ENCODE data around the gene CITED2.
"Not testable (repeated sequence)": the region's sequence is repeated elsewhere in the genome, so short reads cannot be mapped to it uniquely, and the experiment has no call there.

CITED2 gene, protein sequence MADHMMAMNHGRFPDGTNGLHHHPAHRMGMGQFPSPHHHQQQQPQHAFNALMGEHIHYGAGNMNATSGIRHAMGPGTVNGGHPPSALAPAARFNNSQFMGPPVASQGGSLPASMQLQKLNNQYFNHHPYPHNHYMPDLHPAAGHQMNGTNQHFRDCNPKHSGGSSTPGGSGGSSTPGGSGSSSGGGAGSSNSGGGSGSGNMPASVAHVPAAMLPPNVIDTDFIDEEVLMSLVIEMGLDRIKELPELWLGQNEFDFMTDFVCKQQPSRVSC

DNA sequence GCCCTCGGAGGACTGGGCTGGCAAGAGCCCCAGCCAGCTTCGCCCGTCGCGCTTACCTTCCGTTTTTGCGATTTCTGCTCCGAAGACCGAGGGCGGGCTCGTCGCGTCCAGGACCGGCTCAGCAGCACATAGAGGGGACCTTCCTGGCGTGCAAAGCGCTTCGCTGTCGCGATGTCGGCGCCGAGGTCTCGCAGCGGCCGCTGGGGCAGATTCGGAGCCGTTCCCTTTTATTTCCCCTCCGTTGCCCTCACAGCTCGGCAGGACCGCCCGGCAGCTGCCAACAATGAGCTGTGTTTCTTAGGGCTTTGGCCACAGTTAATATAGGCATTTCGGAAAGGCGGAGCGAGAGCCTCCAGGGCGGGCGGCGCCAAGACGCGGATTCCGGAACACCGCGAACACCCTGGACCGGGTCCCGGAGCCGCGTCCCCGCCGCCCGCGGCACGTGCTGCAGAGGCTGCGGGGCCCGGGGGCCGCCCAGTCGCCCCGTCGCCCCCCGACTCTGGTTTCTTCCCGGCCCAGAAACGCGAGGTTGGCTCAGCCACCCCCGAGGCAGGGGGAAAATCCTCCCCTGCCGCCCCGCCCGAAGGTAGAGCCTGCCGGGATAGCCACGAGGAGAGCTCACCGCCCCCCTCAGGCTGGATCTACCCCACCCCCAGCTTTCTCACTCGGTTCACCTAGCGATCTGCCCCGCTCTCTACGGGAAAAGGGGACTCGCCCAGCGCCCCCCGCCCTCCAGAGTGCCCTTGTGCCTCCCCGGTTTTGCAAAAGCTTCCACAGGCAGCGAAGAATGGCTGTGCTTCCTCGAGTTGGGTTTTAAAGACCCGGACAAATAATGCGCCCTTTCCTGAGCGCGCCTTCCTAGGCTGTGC lies at the start of gene CITED2:
Gene CITED2 (minus strand): TSS at position 292 of the 869 bp plus-strand sequence. CDS start 704 bp downstream, outside the sequence.
- DNase-seq: peak; percentile 58

DNA sequence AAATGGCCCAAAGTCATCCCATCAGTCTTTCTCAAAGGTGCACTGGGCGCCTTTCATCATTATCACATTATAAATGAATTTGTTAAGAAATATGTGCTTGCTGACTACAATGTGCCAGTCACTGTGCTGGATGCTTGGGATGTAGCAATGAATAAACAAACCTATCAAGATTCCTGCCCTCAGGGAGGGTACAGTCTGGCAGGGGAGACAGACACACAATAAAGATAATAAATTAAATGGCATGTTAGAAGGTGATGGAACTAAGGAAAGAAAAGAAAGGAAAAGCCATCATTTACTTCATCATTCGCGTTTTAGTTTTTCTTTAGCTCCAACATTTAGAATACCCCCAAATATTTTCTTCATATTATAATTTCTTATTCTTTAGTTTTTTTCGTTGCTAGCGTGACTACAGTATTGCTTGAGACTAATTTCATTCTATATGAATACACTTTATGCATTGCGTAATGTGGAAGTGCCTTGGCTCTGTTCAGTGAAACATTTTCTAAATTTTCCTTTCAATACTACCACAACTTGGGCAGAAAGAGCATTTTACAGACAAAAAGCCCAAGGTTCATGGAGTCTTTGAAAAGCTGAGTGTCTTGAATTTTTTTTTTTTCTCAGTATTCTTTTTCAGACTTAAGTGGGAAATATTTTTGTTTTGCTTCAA lies 48.7 kb upstream of the CITED2 start:
- DNase-seq: no peak

DNA sequence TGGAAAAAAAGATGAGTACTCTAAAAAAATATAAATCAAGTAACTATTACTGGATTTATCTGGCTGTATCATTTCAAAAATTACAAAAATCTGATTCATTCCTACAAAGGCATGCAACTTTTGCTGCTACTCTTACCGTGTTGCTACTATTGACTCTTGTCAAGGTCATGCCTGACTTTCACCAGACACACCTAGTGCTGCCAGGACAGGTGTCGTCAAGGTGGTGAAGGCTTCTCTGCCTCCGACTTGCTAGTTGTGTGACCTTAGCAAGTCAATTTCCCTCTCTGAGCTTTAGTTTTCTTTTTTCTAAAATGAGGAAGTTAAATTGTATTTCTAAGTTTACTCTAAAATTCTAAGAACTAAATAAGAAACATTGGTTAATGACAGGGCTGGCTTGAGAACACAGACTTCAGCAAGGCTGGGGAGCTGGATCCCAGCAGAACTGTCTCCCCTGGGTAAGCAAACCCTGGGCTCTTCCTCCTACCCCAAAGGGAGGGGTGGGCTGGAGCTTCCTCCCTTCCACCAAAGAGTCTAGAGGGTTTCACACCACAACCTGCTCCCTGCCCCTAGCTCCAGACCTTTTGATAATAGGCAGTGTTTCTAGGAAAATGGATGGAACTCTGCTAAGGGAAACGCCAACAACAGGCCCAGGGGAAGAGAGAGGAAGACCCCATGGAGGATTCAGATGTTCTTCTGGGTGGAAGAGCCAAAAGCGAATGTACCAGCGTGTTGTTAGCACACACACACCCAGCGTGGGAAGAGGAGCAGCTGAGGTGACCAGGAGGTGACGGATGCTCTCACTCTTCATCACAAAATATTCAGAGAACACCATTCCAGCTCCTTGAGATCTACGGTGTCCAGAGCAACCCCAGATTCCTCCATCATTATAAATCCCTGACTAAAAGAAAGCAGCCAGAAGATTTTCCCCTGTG lies 47.9 kb upstream of the CITED2 start:
- no peak for DNase-seq

DNA sequence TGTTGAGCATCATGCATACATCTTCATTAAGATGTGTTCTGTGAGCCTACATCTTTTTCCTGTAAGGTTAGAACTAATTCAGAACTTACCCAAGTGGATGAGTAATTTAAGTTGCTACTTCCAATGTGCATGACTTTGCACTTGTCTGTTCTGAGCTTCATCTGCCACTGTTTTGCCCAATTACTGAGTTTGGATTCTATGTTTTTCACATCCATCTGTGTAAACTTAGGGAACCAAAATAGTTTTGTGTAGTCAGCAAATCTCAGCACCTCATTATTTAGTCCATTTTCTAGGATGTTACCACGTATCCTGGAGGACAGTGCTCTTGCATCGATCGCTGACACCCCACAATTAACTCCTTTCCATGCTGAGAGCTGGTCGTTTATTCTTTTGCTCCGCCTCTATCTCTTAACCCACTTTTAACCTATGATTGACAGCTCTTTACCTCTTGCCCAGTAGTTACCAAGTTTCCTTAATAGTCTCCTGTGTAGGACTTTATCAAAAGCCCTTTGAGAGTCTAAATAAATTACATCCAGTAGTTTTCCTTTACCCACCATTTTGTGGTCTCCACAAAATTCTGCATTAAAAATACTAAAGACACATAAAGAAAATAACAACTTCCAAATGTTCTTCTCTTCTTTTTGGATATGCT lies 44.2 kb upstream of the CITED2 start:
- DNase-seq: no peak

DNA sequence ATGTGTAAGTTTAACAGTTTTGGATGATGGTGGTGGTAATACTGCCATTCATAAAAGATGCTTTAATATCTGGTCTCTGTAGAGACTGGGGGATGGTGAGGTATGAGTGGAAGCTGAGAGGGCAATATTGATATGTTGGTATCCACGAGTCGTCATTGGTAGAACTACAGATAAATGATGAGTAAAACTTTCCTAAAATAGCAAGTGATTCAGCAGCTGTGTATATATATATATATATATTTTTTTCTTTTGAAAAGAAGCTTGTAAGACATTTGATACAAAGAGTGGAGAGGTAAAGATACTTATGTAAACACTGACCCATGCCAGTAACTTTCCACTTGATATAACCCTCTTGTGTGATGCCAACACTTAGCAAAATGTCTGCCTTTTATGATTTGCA lies 41.7 kb upstream of the CITED2 start:
- no peak for DNase-seq

DNA sequence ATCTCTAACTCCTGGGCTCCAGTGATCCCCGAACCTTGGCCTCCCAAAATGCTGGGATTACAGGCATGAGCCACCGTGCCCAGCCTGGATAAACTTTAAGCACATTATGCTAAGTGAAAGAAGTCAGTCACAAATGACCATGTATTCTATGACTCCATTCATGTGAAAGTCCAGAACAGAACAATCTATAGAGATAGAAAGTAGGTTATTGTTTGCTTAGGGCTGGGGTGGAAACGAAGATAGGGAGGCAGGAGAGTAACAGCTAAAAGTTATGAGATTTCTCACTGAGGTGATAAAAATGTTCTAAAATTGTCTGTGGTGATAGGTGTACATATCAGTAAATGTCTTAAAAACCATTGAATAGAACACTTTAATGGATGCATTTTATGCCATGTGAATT lies 40.9 kb upstream of the CITED2 start:
- DNase-seq: no peak

DNA sequence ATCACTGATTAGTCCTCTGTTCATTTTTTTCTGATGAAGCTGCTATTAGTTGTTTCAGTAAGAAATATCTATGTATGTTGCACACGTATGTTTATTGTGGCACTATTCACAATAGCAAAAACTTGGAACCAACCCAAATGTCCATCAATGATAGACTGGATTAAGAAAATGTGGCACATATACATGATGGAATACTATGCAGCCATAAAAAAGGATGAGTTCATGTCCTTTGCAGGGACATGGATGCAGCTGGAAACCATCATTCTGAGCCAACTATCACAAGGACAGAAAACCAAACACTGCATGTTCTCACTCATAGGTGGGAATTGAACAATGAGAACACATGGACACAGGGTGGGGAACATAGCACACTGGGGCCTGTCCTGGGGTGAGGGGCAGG lies 37.7 kb upstream of the CITED2 start:
- not testable (repeated sequence) for DNase-seq

DNA sequence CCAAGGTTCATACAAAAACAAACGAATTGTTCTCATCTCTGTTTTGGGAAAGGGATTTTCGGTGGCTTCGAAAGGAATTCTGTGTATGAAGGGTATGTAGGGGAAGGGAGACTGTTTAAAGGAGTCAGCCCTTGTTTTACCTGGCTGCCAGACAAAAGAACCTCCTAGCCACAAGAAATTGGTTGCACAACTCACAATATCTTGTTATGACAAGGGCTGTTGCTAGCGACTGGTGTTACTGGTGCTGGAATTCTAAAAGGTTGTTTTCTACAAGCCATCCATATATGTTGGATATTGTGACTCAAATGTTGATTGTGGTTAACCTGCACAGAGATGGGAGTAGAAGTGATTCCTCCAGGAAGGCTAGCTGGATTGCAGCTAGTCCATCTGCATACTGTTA lies 34.6 kb upstream of the CITED2 start:
- DNase-seq: no peak

DNA sequence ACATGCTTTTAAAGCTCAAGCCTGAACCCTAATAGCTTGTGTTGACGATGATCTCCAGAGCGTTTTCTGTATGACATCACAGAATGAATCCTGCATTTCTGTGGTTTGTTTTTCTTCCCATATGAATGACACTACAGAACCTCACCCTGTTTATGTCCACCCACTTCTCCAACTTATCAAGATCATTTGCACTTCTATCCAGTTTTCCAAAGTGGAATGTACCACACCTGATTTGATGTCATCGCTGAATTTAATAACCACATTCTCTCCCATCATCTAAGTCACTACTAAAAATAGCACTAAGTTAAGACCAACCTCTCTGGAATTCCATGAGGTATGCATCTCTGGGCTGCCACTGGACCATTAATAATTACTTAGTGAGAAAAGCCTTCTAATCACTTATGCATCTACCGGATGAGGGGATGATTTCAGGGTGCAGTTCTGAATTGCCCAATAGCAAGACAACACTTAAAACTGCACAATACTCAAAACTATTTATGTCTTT lies 33.3 kb upstream of the CITED2 start:
- no peak for DNase-seq

DNA sequence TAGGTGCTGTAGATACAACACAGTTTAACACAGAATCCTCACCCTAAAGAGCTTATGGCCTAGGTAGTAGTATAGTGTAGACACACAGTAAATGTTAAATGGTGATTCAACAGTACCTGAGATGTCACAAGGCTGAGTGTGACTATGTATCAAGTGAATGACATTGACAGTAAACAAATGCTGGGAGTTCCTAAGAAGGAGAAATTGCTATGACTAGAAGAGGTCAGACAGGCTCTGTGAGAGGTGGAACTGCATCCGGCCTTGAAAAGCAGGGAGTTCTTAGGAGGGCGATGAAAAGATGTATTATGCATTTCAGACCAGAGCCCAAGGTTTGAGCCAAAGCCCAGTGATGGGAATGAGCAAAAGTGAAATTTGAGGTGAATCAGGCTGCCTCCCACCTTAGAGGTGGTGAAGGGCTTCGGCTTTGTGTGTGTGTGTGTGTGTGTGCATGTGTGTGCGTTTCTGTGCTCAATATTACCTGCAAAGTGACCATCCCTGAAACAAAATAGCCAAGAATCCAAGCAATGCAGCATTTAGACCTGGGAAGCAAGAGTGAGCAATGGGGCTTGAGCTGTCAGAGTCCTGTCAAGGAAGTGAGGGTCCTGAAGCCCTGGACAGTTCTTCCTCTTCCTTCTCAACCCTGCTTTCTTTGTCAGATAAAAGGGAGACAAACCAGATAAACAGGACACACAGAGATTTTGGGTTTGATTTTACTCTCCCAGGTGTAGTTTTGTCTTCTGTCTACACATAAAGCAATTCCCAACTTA lies 32.3 kb upstream of the CITED2 start:
- no peak for DNase-seq

DNA sequence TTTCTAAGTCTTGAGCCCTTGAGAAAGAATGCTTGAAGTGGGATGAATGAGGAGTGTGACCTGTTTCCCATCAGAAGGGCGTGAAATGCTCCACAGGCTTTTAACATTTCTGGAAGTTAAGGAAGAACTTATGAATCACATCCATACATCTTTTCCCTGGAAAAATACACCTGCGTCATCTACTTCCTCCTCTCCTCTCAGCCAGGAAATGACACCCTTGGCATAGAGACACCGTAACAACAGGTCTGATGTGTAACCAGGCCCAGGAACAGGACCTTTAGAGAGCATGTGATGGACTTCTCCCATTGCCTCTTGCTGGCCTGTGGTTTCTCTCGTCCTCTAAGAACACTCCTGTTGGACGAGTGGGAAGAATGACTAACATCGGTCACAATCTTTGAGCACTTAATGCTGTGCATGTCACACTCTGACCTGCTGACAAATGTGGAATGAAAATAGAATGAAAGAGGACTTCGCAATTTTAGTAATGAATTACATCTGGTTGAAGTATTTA lies 28.5 kb upstream of the CITED2 start:
- DNase-seq: no peak

DNA sequence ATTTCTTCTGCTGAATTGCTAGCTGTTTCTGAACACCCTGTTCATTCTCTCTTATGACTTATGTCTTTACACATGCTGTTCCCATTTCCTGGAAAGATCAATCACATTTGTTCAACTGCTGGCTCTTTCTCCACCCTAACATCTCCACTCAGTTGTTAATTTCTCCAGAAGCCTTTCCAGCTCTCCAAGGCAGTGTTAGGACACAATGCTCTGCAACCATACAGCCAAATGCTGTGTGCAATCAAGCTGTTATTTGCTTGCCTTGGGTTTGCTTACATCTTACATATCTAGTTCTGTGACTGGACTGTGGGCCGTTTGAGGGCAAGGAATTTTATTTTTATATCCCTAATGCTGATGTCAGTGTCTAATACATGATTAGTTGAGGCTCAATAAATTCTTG lies 24.2 kb upstream of the CITED2 start:
- no peak for DNase-seq

DNA sequence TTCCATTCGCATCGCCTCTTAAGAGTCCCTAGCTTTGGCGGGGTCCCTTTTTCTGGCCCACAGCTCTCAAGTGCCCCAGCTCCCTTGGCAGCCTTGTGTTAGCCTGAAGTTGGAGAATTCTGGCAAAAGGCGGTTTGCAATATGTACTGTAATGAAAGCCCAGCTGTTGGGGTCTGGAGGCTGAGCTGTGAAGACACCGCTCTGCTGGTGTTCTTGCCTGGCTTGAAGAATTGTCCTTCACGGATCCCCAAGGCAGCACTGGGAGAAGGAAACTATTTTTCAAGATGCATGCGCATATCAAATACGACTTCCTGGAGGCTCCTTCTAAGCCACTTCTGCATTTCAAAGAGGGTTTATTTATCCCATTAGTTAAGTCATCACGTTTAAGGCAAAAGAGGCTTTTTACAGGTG lies 21.4 kb upstream of the CITED2 start:
- DNase-seq: no peak

DNA sequence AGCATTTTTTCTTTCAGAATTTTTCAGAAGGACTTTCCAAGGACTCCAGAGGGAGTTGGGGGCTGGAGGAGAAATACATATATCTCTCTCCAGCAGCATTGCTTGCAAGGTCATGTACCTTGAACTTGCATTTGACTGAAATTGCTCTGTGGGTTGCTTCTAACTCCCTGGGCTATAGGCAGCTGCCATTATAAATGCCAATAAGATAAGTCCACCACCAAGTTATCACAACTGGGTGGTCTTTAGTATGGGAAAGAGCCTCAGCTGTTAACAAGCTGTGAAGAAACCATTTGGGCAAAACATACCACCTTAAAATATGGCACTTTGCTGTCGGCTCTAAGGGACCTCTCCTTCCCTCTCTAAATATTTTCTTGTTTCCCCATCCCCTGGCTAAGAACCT lies 20.9 kb upstream of the CITED2 start:
- DNase-seq: no peak

DNA sequence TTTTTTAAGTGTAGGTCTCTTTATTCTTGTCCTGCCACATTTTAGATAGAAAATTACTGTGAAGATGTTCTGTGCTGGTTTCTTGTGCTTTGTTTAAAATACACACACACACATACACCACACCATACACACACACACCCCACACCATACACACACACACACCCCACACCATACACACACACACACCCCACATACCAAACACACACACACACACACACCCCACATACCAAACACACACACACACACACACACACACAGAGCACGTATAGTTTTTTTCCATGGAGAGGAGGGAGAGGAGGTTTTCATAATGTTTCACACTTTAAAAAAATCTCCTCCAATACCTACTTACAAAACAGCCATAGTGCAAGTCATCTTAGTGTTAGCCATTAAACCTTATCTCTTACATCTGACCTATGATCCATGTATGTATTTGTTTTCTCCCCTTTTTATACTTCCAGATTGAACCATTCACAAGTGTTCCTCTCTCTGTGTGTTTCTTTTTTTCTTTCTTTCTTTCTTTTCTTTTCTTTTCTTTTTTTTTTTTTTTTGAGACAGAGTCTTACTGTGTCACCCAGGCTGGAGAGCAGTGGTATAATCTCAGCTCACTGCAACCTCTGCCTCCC lies 19.7 kb upstream of the CITED2 start:
- no peak for DNase-seq

DNA sequence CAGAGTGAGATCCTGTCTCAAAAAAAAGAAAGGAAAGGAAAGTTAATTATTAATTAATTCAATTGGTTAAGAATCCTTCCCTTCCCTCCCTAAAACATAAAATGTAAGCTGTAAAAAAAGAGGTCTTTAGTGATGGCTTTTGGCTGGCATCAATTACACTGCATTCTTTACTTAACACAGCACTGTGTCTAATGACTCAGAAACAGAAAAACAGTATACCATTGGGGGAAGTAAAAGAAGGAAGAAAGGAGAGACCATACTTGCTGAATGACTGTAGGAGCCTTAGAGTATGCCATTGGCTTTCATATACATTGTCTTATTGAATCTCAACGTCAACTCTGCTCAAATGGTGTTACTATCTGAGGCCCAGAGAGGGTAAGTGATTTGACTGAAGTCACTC lies 18.3 kb upstream of the CITED2 start:
- peak; percentile 49 for DNase-seq

DNA sequence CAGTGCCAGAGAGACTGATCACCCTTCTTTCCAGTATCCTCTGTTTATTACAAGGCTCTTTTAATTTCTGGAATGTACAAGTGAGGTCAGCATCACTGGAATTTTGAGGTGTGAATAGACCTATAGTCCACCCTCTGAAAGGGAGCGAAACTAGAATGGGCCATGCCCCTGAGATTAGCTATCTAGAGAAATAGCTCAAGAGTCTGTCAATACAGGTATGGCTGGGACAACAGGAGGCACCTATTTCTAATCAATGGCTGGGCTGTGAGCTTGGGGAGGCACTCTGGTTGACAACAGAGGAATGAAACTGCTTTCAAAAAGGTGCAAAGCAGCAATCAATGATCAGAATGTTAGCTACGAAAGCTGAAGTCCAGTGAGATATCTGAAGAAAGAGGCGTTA lies 17.3 kb upstream of the CITED2 start:
- no peak for DNase-seq

DNA sequence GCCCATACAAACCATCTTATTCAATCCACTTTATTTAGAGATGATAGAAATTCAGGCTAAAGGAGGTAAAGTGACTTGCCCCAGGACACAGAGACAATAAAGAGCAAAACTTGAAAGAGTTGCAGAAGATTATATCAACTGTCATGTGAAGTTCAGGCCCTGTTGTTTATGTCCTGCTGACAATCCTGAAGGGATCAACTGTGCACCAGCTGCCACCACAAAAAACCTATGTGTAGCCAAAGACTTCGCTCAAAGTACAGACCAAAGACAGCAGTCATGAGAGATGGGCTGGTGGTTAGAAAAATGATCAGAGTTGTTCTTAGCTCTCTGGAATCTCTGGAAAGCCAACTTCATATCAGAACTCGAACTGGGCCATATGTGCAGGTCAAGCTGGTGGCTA lies 16.0 kb upstream of the CITED2 start:
- DNase-seq: no peak

DNA sequence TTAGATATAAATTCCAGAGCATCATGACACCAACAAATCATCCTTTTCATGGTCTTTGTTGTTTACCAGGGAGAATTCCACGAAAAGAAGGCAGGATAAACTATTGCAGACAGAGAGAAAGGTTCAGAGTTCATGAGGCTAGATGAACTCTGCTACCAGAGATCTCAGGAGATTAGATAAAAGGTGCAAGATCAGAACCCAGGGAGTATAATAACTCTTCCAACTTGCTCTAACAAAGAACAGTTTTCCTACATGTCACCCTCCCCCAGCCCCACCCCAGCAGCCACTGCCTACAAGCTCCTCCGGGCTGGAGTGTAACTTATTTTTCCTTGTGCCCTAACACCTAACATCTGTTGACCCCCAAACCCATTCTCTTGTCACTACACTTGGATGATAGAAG lies 13.9 kb upstream of the CITED2 start:
- no peak for DNase-seq

DNA sequence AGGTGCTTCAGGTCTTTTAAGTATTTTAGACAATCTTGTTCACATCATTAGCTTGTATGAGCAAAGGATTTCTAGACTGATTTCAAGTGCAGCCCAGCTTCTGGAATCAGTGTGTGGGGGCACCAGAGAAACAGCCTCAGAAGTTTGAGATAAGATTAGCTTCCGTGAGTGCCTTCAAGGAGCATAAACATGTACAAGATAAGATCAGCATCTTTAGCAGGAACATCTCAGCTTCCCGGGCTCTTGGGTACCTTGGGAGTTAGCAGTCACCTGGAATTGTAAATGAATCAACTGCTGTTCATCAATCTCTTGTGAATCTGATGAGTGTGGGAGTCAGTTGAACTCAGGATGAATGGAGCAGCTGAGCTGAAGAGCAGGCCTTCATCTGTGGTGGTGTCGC lies 12.0 kb upstream of the CITED2 start:
- no peak for DNase-seq
